HepG2 (cell line): ENCODE results near the gene LYPD6. TPM values are rescaled to one million over a fixed set of nuclear protein-coding genes. Genes with fewer than 3 reads are reported as not detected.

Experiments
- ARNT2 ChIP-seq: sonication (generic); formaldehyde crosslinking; IDR thresholded peaks from 2 replicates; pipeline ENCODE4 v1.8.0; 2022; ENCODE audit warnings: mild to moderate bottlenecking, low read depth, missing genetic modification reagents, moderate library complexity
- CHCHD3 ChIP-seq: sonication (generic); formaldehyde crosslinking; IDR thresholded peaks from 2 replicates; pipeline ENCODE4 v1.8.0; 2022; ENCODE audit warnings: mild to moderate bottlenecking, missing genetic modification reagents, moderate library complexity
- DPF2 ChIP-seq: sonication (generic); formaldehyde crosslinking; IDR thresholded peaks from 2 replicates; pipeline ENCODE4 v1.4.0; 2020; ENCODE audit warnings: mild to moderate bottlenecking, low read depth, missing genetic modification reagents, borderline replicate concordance
- MTF1 ChIP-seq: sonication (generic); formaldehyde crosslinking; IDR thresholded peaks from 2 replicates; pipeline ENCODE4 v1.5.0; 2020; ENCODE audit warnings: missing genetic modification reagents
- ONECUT2 ChIP-seq: sonication (generic); formaldehyde crosslinking; IDR thresholded peaks from 2 replicates; pipeline ENCODE4 v1.4.0; 2020; ENCODE audit warnings: missing genetic modification reagents
- SRY ChIP-seq: sonication (generic); formaldehyde crosslinking; IDR thresholded peaks from 2 replicates; pipeline ENCODE4 v1.8.0; 2022; ENCODE audit warnings: mild to moderate bottlenecking, missing genetic modification reagents
- ZNF468 ChIP-seq: sonication (generic); formaldehyde crosslinking; IDR thresholded peaks from 2 replicates; pipeline ENCODE4 v1.8.0; 2022; ENCODE audit warnings: mild to moderate bottlenecking, moderate library complexity, missing genetic modification reagents
- polyA plus RNA-seq, 8 experiments: library from polyadenylated mRNA; depleted of rRNA in 3 of 8; stranded (reverse) in 7 of 8; unstranded in 1 of 8; fragments of >200 nt; fragmentation: Illumina TruSeq in 4 of 8; extraction: Trizol in 4 of 8; gene quantifications; 2 replicates each; pipeline versions ENCODE4 v1.2.1 to v1.2.3, GENCODE V29; 2011 to 2016; ENCODE audit warnings: low read depth in 4 of 8, missing spikeins in 1 of 8, mixed read lengths in 1 of 8; ENCODE audit not compliant: insufficient read depth in 1 of 8
- total RNA-seq, 5 experiments: library from RNA; depleted of rRNA; stranded (reverse); fragments of >200 nt; fragmentation: Illumina TruSeq; extraction: Trizol; gene quantifications; 2 replicates each; pipeline ENCODE4 v1.2.3, GENCODE V29; 2016; ENCODE audit warnings: low read depth in 1 of 5
- TF ChIP-seq, protein P1 (sequence below): IDR thresholded peaks from 2 replicates; pipeline ENCODE4 v1.6.1; 2012; ENCODE audit warnings: low read length, improper control_type of control experiment
- TF ChIP-seq, protein P2 (sequence below): sonication (generic); formaldehyde crosslinking; IDR thresholded peaks from 2 replicates; pipeline ENCODE4 v1.9.0; 2021; ENCODE audit warnings: missing genetic modification reagents, borderline replicate concordance
- TF ChIP-seq, protein P3 (sequence below): sonication (generic); formaldehyde crosslinking; IDR thresholded peaks from 2 replicates; pipeline ENCODE4 v1.4.0; 2020; ENCODE audit warnings: missing genetic modification reagents
- TF ChIP-seq, protein P4 (sequence below): sonication (generic); formaldehyde crosslinking; IDR thresholded peaks from 2 replicates; pipeline ENCODE4 v1.5.0; 2020; ENCODE audit warnings: missing genetic modification reagents
- TF ChIP-seq, protein P5 (sequence below): sonication (generic); formaldehyde crosslinking; IDR thresholded peaks from 2 replicates; pipeline ENCODE4 v1.4.0; 2020; ENCODE audit warnings: missing genetic modification reagents, low read depth, mild to moderate bottlenecking, borderline replicate concordance

LYPD6 gene
- total and polyA plus RNA-seq, 2 of the 13 experiments (the other 11 are each of a cell fraction or from before 2014, with no cell fraction given), result 0.01 to 0.07 TPM

DNA sequence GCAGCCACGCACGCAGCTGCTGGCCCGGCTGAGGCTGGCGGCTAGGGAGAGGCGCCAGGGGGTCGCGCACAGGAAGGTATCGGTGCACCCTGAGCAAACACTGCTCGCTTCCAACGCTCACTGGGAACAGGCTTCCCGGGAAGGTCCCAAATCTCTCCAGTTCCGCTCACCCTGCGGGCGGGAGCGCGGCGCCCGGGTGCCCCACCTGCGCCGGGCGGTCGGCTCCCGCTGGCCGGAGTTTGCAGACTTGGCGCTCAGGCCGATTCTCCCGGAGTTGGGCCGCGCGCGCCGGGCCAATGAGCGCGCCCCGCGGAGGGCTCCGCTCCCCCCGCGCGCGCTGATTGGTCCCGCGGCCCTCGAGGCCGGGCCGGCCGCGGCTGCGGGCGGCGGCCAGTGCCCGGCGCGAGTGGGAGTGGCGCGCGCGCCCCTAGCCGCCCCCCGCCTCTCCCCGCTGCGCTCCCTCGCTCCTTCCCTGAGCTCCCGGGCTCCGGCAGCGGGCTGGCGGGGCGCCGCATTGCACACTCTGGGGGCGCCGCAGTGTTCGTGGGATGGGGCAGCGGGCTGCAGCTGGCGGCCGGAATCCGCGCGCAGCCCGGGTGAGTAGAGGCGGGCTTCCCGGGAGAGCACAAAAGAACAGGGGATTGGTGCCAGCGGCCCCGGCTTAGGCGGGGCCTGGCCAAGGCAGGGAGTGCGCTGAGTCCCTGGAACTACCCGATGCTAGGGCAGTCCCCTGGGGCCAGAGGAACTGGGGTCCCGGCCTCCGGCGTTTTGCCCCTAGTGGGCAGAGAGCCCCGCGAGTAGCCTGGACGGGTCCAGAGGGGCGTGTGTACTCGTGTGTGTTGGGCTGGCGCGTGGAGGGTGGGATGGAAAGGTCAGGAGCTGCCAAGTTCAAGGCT is at the start of gene LYPD6 (continued):
- TF ChIP-seq, protein P1, sequence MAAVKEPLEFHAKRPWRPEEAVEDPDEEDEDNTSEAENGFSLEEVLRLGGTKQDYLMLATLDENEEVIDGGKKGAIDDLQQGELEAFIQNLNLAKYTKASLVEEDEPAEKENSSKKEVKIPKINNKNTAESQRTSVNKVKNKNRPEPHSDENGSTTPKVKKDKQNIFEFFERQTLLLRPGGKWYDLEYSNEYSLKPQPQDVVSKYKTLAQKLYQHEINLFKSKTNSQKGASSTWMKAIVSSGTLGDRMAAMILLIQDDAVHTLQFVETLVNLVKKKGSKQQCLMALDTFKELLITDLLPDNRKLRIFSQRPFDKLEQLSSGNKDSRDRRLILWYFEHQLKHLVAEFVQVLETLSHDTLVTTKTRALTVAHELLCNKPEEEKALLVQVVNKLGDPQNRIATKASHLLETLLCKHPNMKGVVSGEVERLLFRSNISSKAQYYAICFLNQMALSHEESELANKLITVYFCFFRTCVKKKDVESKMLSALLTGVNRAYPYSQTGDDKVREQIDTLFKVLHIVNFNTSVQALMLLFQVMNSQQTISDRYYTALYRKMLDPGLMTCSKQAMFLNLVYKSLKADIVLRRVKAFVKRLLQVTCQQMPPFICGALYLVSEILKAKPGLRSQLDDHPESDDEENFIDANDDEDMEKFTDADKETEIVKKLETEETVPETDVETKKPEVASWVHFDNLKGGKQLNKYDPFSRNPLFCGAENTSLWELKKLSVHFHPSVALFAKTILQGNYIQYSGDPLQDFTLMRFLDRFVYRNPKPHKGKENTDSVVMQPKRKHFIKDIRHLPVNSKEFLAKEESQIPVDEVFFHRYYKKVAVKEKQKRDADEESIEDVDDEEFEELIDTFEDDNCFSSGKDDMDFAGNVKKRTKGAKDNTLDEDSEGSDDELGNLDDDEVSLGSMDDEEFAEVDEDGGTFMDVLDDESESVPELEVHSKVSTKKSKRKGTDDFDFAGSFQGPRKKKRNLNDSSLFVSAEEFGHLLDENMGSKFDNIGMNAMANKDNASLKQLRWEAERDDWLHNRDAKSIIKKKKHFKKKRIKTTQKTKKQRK, result no peak
- TF ChIP-seq ZNF468 (CRISPR knock-in tag) (no peak), SRY (CRISPR knock-in tag) (no peak), MTF1 (CRISPR knock-in tag) (no peak), DPF2 (no peak), ONECUT2 (CRISPR knock-in tag) (no peak), ARNT2 (CRISPR knock-in tag) (no peak), CHCHD3 (CRISPR knock-in tag) (no peak)
- TF ChIP-seq, protein P2, sequence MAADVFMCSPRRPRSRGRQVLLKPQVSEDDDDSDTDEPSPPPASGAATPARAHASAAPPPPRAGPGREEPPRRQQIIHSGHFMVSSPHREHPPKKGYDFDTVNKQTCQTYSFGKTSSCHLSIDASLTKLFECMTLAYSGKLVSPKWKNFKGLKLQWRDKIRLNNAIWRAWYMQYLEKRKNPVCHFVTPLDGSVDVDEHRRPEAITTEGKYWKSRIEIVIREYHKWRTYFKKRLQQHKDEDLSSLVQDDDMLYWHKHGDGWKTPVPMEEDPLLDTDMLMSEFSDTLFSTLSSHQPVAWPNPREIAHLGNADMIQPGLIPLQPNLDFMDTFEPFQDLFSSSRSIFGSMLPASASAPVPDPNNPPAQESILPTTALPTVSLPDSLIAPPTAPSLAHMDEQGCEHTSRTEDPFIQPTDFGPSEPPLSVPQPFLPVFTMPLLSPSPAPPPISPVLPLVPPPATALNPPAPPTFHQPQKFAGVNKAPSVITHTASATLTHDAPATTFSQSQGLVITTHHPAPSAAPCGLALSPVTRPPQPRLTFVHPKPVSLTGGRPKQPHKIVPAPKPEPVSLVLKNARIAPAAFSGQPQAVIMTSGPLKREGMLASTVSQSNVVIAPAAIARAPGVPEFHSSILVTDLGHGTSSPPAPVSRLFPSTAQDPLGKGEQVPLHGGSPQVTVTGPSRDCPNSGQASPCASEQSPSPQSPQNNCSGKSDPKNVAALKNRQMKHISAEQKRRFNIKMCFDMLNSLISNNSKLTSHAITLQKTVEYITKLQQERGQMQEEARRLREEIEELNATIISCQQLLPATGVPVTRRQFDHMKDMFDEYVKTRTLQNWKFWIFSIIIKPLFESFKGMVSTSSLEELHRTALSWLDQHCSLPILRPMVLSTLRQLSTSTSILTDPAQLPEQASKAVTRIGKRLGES (CRISPR knock-in tag), result no peak
- TF ChIP-seq, protein P3, sequence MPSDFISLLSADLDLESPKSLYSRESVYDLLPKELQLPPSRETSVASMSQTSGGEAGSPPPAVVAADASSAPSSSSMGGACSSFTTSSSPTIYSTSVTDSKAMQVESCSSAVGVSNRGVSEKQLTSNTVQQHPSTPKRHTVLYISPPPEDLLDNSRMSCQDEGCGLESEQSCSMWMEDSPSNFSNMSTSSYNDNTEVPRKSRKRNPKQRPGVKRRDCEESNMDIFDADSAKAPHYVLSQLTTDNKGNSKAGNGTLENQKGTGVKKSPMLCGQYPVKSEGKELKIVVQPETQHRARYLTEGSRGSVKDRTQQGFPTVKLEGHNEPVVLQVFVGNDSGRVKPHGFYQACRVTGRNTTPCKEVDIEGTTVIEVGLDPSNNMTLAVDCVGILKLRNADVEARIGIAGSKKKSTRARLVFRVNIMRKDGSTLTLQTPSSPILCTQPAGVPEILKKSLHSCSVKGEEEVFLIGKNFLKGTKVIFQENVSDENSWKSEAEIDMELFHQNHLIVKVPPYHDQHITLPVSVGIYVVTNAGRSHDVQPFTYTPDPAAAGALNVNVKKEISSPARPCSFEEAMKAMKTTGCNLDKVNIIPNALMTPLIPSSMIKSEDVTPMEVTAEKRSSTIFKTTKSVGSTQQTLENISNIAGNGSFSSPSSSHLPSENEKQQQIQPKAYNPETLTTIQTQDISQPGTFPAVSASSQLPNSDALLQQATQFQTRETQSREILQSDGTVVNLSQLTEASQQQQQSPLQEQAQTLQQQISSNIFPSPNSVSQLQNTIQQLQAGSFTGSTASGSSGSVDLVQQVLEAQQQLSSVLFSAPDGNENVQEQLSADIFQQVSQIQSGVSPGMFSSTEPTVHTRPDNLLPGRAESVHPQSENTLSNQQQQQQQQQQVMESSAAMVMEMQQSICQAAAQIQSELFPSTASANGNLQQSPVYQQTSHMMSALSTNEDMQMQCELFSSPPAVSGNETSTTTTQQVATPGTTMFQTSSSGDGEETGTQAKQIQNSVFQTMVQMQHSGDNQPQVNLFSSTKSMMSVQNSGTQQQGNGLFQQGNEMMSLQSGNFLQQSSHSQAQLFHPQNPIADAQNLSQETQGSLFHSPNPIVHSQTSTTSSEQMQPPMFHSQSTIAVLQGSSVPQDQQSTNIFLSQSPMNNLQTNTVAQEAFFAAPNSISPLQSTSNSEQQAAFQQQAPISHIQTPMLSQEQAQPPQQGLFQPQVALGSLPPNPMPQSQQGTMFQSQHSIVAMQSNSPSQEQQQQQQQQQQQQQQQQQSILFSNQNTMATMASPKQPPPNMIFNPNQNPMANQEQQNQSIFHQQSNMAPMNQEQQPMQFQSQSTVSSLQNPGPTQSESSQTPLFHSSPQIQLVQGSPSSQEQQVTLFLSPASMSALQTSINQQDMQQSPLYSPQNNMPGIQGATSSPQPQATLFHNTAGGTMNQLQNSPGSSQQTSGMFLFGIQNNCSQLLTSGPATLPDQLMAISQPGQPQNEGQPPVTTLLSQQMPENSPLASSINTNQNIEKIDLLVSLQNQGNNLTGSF (CRISPR knock-in tag), result no peak; the same call in 1 of the 2 replicates
- TF ChIP-seq, protein P4, sequence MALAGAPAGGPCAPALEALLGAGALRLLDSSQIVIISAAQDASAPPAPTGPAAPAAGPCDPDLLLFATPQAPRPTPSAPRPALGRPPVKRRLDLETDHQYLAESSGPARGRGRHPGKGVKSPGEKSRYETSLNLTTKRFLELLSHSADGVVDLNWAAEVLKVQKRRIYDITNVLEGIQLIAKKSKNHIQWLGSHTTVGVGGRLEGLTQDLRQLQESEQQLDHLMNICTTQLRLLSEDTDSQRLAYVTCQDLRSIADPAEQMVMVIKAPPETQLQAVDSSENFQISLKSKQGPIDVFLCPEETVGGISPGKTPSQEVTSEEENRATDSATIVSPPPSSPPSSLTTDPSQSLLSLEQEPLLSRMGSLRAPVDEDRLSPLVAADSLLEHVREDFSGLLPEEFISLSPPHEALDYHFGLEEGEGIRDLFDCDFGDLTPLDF (CRISPR knock-in tag), result peak; percentile 68
- TF ChIP-seq, protein P5, sequence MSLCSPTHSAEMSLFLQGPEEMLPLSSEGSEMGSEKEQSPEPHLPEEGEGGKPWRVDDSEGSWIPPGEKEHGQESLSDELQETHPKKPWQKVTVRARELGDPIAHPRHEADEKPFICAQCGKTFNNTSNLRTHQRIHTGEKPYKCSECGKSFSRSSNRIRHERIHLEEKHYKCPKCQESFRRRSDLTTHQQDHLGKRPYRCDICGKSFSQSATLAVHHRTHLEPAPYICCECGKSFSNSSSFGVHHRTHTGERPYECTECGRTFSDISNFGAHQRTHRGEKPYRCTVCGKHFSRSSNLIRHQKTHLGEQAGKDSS (CRISPR knock-in tag), result no peak
